Stomach (tissue), 9 donors: ENCODE measurements around the gene DCST1. TPM values are rescaled to one million over a fixed set of nuclear protein-coding genes. Genes with fewer than 3 reads are reported as not detected.
A peak's percentile ranks its signal among the peaks of the same experiment; 100 is the strongest.

Experiments
- DNase-seq, 2 donors: peaks; one replicate each; pipeline versions ENCODE4 v3.0.0 to v3.0.0-alpha.2; 2013 to 2019
- H3K27ac ChIP-seq, 5 donors: fragments of 200-600 bp in 4 of 5; sonication (generic) in 4 of 5; one replicate each; pipeline ENCODE4 v1.5.1; 2013 to 2019; ENCODE audit warnings: mild to moderate bottlenecking in 1 of 5, moderate library complexity in 1 of 5
- H3K27me3 ChIP-seq, 3 donors: fragments of 200-600 bp; sonication (generic); one replicate each; pipeline ENCODE4 v1.5.1; 2017 to 2019; ENCODE audit warnings: mixed run types in 1 of 3
- H3K36me3 ChIP-seq, 4 donors: fragments of 200-600 bp; sonication (generic); 1 replicate in 3 of 4; 2 replicates in 1 of 4; pipeline ENCODE4 v1.5.1; 2016 to 2019
- H3K4me1 ChIP-seq, 4 donors: fragments of 200-600 bp; sonication (generic); one replicate each; pipeline ENCODE4 v1.5.1; 2016 to 2019
- H3K4me3 ChIP-seq, 4 donors: fragments of 200-600 bp; sonication (generic) in 3 of 4; one replicate each; pipeline ENCODE4 v1.5.1; 2016 to 2019; ENCODE audit warnings: mild to moderate bottlenecking in 1 of 4
- H3K9me3 ChIP-seq, 4 donors: fragments of 200-600 bp; sonication (generic); one replicate each; pipeline ENCODE4 v1.5.1; 2016 to 2019
- CTCF ChIP-seq, 7 experiments: fragments of 450-650 bp in 4 of 7; fragments of 200-600 bp in 3 of 7; sonication (generic) in 3 of 7; IDR thresholded peaks; one replicate each; pipeline ENCODE4 v1.5.1; 2016 to 2019; ENCODE audit warnings: antibody characterized with exemption in 7 of 7, control low read depth in 2 of 7, mild to moderate bottlenecking in 1 of 7
- EP300 ChIP-seq: sonication (generic); formaldehyde crosslinking; IDR thresholded peaks from one replicate; pipeline ENCODE4 v1.6.1; 2017; ENCODE audit warnings: antibody characterized with exemption
- POLR2A ChIP-seq, 4 donors: fragments of 450-650 bp; IDR thresholded peaks; one replicate each; pipeline ENCODE4 v1.6.1; 2016; ENCODE audit warnings: antibody characterized with exemption in 4 of 4, control low read depth in 2 of 4, mild to moderate bottlenecking in 1 of 4, moderate library complexity in 1 of 4
- POLR2AphosphoS5 ChIP-seq, 3 donors: sonication (generic); formaldehyde crosslinking; IDR thresholded peaks; one replicate each; pipeline ENCODE4 v1.6.1; 2016; ENCODE audit warnings: antibody characterized with exemption in 3 of 3
- WGBS, 5 donors: extraction: QIAGEN DNeasy Blood & Tissue Kit in 3 of 5; methylation state at CpG; one replicate each; pipeline versions ENCODE4 v1.1.5 to v1.1.7; 2013 to 2018; 5-methylcytosine and 5-hydroxymethylcytosine counted together
- intact Hi-C: fragments of 100-400 bp; cut with DNase I; formaldehyde crosslinking; loops from one replicate; pipeline ENCODE4 v1.15.1; 2023; ENCODE audit warnings: low total_unique reads
- polyA plus RNA-seq, 3 donors: library from polyadenylated mRNA; stranded (reverse); fragments of 200-250 nt; gene quantifications; one replicate each; pipeline ENCODE4 v1.2.3, GENCODE V29; 2013
- total RNA-seq, 5 donors: library from RNA; depleted of rRNA; stranded (reverse); fragments of >200 nt; gene quantifications; one replicate each; pipeline versions ENCODE4 v1.1.0 to v1.2.3, GENCODE V29; 2014 to 2016
- donor health status: healthy with polysubstance abuse.
- donor health status: Bipolar disorder and iron deficiency.
- donor health status: healthy.

Gene DCST1
- total and polyA plus RNA-seq, 8 donors = 0.13 to 0.89 (median 0.18) TPM; not detected in 5

- peak in 1 of 2 donors; percentile 60 for DNase-seq
- intact Hi-C loops = no loop called here
- WGBS, 5 donors = 2 to 5% (median 3%) methylated on average over 44 to 68 of the region's 68 CpGs
- H3K36me3 ChIP-seq = no peaks in the 10 kb centered on the region
- H3K27ac ChIP-seq = no peak overlapping the region
- peaks cover 21 to 62% (median 57%) of the 10 kb centered on the region in 3 donors for H3K27me3 ChIP-seq
- peak overlapping the region; percentile 3 to 51 (median 22) for H3K4me3 ChIP-seq
- no peak for TF ChIP-seq POLR2AphosphoS5 (IDR thresholded peaks at IDR 0.05)
- H3K9me3 ChIP-seq = no peaks in the 10 kb centered on the region
- H3K4me1 ChIP-seq = peaks cover 70 to 83% (median 79%) of the 10 kb centered on the region in 4 donors
These were observed 48.1 kb downstream of the DCST1 start for GRCh38 chr1:155081472-155082300.

- WGBS, 5 donors = 3 to 12% (median 5%) methylated on average over 33 to 36 of the region's 36 CpGs
- TF ChIP-seq CTCF (IDR thresholded peaks at IDR 0.05) = no peak
- TF ChIP-seq POLR2AphosphoS5 (IDR thresholded peaks at IDR 0.05) = no peak
- no peak for TF ChIP-seq EP300
- no peak for TF ChIP-seq POLR2A (IDR thresholded peaks at IDR 0.05)
- Histone ChIP-seq H3K9me3 (no peaks in the 10 kb centered on the region), H3K27me3 (peaks cover 21 to 62% (median 57%) of the 10 kb centered on the region in 3 donors), H3K4me1 (peaks cover 70 to 83% (median 79%) of the 10 kb centered on the region in 4 donors), H3K36me3 (no peaks in the 10 kb centered on the region), H3K27ac (no peak overlapping the region), H3K4me3 (peak overlapping the region in 3 of 4 donors; percentile 3 to 51 (median 26))
- peak in 1 of 2 donors; percentile 65 for DNase-seq
- intact Hi-C loops = no loop called here
These were observed 48.9 kb downstream of the DCST1 start for GRCh38 chr1:155082301-155083051.

- TF ChIP-seq CTCF (IDR thresholded peaks at IDR 0.05) = no peak
- no peak for TF ChIP-seq POLR2AphosphoS5 (IDR thresholded peaks at IDR 0.05)
- no peak for TF ChIP-seq POLR2A (IDR thresholded peaks at IDR 0.05)
- no peak for TF ChIP-seq EP300
- intact Hi-C loops = no loop called here
- no peaks in the 10 kb centered on the region for H3K9me3 ChIP-seq
- peak overlapping the region in 1 of 4 donors; percentile 51 for H3K4me3 ChIP-seq
- no peak overlapping the region for H3K27ac ChIP-seq
- peak in 1 of 2 donors; percentile 83 for DNase-seq
- no peaks in the 10 kb centered on the region for H3K36me3 ChIP-seq
- H3K27me3 ChIP-seq = peaks cover 21 to 62% (median 57%) of the 10 kb centered on the region in 3 donors
- WGBS, 5 donors = 21 to 57% (median 38%) methylated on average over 4 to 6 of the region's 6 CpGs
- H3K4me1 ChIP-seq = peaks cover 70 to 80% (median 78%) of the 10 kb centered on the region in 4 donors
These were observed 49.5 kb downstream of the DCST1 start for GRCh38 chr1:155083052-155083541.

GRCh38 chr1:155083865-155084721, 50.5 kb downstream of the DCST1 start:
- Histone ChIP-seq H3K4me1 (peaks cover 63 to 70% (median 68%) of the 10 kb centered on the region in 4 donors), H3K27me3 (peaks cover 21 to 54% (median 51%) of the 10 kb centered on the region in 3 donors), H3K9me3 (no peaks in the 10 kb centered on the region), H3K4me3 (peak overlapping the region; percentile 48 to 76 (median 60)), H3K27ac (peak overlapping the region; percentile 84 to 93 (median 89)), H3K36me3 (no peaks in the 10 kb centered on the region)
- TF ChIP-seq POLR2AphosphoS5 (IDR thresholded peaks at IDR 0.05) (no peak), POLR2A (IDR thresholded peaks at IDR 0.05) (no peak), EP300 (no peak), CTCF (IDR thresholded peaks at IDR 0.05) (no peak)
- intact Hi-C loops = no loop called here
- DNase-seq = peak in 1 of 2 donors; percentile 74
- 22 to 27% (median 26%) methylated on average over 20 to 21 of the region's 21 CpGs for WGBS, 5 donors
